HG03196 (cell line): ENCODE data around the gene CENPT.

Experiments used
- ATAC-seq: cut with Tn5 transposase; IDR thresholded peaks from one replicate; pipeline ENCODE4 v1.9.1; 2021; ENCODE audit not compliant: unreplicated experiment

CENPT gene

GRCh38 chr16:67847064-67847861 is at the start of gene CENPT:
Gene CENPT, minus strand, starts transcription at chr16:67847693. Its CDS starts 13,834 bp downstream, at chr16:67833859.
- peak; percentile 34 for ATAC-seq

- no peak for ATAC-seq
Measured at GRCh38 chr16:67897231-67897630, 49.7 kb upstream of the CENPT start.

- ATAC-seq, result no peak
Measured at GRCh38 chr16:67893743-67894399, 46.4 kb upstream of the CENPT start.

- ATAC-seq, result peak; percentile 87
Measured at GRCh38 chr16:67892899-67893742, 45.6 kb upstream of the CENPT start, which contains the start of gene PSKH1. Gene PSKH1, plus strand, starts transcription at chr16:67893254. Its CDS starts 15,496 bp downstream, at chr16:67908750.

GRCh38 chr16:67892375-67892774 is 44.9 kb upstream of the CENPT start:
- no peak for ATAC-seq

- no peak for ATAC-seq
Measured at GRCh38 chr16:67888331-67888730, 40.8 kb upstream of the CENPT start.

GRCh38 chr16:67886387-67886786 is 38.9 kb upstream of the CENPT start:
- no peak for ATAC-seq

- ATAC-seq, result no peak
Measured at GRCh38 chr16:67885976-67886375, 38.5 kb upstream of the CENPT start.

GRCh38 chr16:67885545-67885944 is 38.1 kb upstream of the CENPT start:
- ATAC-seq, result no peak

- ATAC-seq, result no peak
Measured at GRCh38 chr16:67884684-67885083, 37.2 kb upstream of the CENPT start, which contains the start of gene NRN1L. Gene NRN1L, plus strand, starts transcription at chr16:67884885. Its CDS starts 19 bp downstream, at chr16:67884904.

GRCh38 chr16:67883872-67884261 is 36.4 kb upstream of the CENPT start:
- no peak for ATAC-seq

GRCh38 chr16:67883146-67883871 is 35.8 kb upstream of the CENPT start:
- ATAC-seq, result no peak

GRCh38 chr16:67882374-67883145 is 35.1 kb upstream of the CENPT start:
- ATAC-seq, result no peak

GRCh38 chr16:67881621-67882161 is 34.2 kb upstream of the CENPT start:
- no peak for ATAC-seq

GRCh38 chr16:67880584-67880983 is 33.1 kb upstream of the CENPT start:
- ATAC-seq, result no peak

- no peak for ATAC-seq
Measured at GRCh38 chr16:67879936-67880335, 32.4 kb upstream of the CENPT start.

GRCh38 chr16:67879462-67879861 is 32.0 kb upstream of the CENPT start:
- ATAC-seq, result no peak

- ATAC-seq, result no peak
Measured at GRCh38 chr16:67878846-67879245, 31.4 kb upstream of the CENPT start.

- ATAC-seq, result no peak
Measured at GRCh38 chr16:67878232-67878631, 30.7 kb upstream of the CENPT start.

GRCh38 chr16:67877064-67877463 is 29.6 kb upstream of the CENPT start:
- no peak for ATAC-seq
